GM21825 (cell line): ENCODE measurements around the gene EIF1B.

ENCODE experiments used
- ATAC-seq: cut with Tn5 transposase; IDR thresholded peaks from one replicate; pipeline ENCODE4 v1.9.1; 2021; ENCODE audit warnings: mild to moderate bottlenecking, moderate library complexity; ENCODE audit not compliant: unreplicated experiment

Gene EIF1B

GRCh38 chr3:40308725-40309417 lies 636 bp upstream of the EIF1B start:
- peak; percentile 1 for ATAC-seq

GRCh38 chr3:40309925-40310695 lies 603 bp downstream of the EIF1B start:
- peak; percentile 28 for ATAC-seq

- ATAC-seq, result no peak
Measured at GRCh38 chr3:40310705-40311104, 1.2 kb downstream of the EIF1B start.

- no peak for ATAC-seq
Measured at GRCh38 chr3:40312661-40313226, 3.2 kb downstream of the EIF1B start.

- no peak for ATAC-seq
Measured at GRCh38 chr3:40313975-40314860, 4.7 kb downstream of the EIF1B start.

- ATAC-seq, result peak; percentile 56
Measured at GRCh38 chr3:40317061-40317855, 7.8 kb downstream of the EIF1B start.

- ATAC-seq, result no peak
Measured at GRCh38 chr3:40321818-40322217, 12.3 kb downstream of the EIF1B start.

GRCh38 chr3:40323946-40324345 lies 14.4 kb downstream of the EIF1B start:
- ATAC-seq, result no peak

- ATAC-seq, result no peak
Measured at GRCh38 chr3:40324621-40325020, 15.1 kb downstream of the EIF1B start.

GRCh38 chr3:40325465-40325864 lies 16.0 kb downstream of the EIF1B start:
- ATAC-seq, result no peak

GRCh38 chr3:40328374-40328773 lies 18.9 kb downstream of the EIF1B start:
- ATAC-seq, result no peak

GRCh38 chr3:40329071-40329470 lies 19.6 kb downstream of the EIF1B start:
- ATAC-seq, result no peak

GRCh38 chr3:40332684-40333083 lies 23.2 kb downstream of the EIF1B start:
- no peak for ATAC-seq

GRCh38 chr3:40333416-40333815 lies 23.9 kb downstream of the EIF1B start:
- no peak for ATAC-seq

GRCh38 chr3:40333852-40334251 lies 24.3 kb downstream of the EIF1B start:
- no peak for ATAC-seq

GRCh38 chr3:40336101-40336500 lies 26.6 kb downstream of the EIF1B start:
- no peak for ATAC-seq

GRCh38 chr3:40336511-40337135 lies 27.1 kb downstream of the EIF1B start:
- no peak for ATAC-seq

GRCh38 chr3:40337136-40338108 lies 27.9 kb downstream of the EIF1B start:
- ATAC-seq, result no peak

- ATAC-seq, result no peak
Measured at GRCh38 chr3:40339871-40340270, 30.4 kb downstream of the EIF1B start.
